ENCODE results near the gene EPS8L1.

EPS8L1 gene

DNA sequence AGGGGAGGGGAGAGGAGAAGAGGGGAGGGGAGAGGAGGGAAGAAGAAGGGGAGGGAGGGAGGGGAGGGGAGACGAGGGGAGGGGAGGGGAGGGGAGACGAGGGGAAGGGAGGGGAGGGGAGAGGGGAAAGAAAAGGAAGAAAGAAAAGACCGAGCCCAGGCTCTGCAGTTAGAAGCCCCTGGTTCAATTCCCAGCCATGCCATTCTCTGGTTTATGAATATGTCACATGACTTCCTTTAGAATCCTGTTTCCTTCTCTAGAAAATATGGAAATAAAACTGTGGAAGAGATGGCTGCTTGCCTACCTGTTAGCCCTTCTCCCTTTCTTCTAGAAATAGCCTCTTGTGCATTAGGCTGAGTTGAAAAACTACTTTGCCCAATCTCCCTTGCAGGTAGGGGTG lies 59.1 kb downstream of the EPS8L1 start:
- TF ChIP-seq, protein P1, sequence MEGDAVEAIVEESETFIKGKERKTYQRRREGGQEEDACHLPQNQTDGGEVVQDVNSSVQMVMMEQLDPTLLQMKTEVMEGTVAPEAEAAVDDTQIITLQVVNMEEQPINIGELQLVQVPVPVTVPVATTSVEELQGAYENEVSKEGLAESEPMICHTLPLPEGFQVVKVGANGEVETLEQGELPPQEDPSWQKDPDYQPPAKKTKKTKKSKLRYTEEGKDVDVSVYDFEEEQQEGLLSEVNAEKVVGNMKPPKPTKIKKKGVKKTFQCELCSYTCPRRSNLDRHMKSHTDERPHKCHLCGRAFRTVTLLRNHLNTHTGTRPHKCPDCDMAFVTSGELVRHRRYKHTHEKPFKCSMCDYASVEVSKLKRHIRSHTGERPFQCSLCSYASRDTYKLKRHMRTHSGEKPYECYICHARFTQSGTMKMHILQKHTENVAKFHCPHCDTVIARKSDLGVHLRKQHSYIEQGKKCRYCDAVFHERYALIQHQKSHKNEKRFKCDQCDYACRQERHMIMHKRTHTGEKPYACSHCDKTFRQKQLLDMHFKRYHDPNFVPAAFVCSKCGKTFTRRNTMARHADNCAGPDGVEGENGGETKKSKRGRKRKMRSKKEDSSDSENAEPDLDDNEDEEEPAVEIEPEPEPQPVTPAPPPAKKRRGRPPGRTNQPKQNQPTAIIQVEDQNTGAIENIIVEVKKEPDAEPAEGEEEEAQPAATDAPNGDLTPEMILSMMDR (IDR thresholded peaks at IDR 0.05; ENCODE audit: low read depth, low read length) = no peak
- in situ Hi-C loops (cut with HindIII; ENCODE audit: low sequenced_read_pairs) = no loop called here
- no peak for DNase-seq (ENCODE audit: low read depth, low spot score)
- no peak overlapping the region for H3K4me3 ChIP-seq (ENCODE audit: low read depth, low read length)

DNA sequence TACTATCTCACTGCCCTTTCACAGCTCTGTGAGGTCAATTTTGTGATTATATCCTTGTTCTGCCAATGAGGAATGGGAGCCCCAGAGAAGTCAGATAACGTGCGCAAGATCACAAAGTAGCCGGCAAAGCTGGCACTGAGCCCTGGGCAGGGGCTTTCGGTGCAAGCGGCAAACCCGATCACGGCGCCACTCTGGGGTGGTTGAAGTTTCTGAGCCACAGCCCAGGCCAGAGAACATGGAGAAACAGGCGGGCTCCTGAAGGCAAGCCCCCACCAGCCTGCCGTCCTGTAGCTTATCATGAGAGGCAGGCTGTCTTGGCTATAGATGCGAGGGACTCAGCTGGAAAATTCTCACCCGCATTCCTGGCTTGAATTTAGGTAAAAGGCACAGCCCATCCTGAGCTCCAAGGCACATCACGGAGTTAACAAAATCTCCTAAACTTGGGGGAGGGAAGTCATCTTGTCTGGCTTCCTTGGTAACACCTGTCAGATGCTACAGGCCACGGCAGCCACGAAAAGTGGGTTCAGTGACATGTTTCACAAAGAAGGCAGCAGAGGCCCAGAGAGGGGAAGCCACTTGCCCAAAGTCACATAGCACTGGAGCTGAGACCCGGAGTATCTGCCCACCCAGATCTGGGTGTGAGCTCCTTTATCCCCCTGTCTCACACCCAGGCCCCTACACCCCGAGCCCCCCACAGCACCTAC lies 60.9 kb downstream of the EPS8L1 start:
- H3K4me3 ChIP-seq (ENCODE audit: low read depth, low read length) = no peak overlapping the region
- DNase-seq (ENCODE audit: low read depth, low spot score) = no peak
- TF ChIP-seq, protein P1 (IDR thresholded peaks at IDR 0.05; ENCODE audit: low read depth, low read length) = no peak
- in situ Hi-C loops (cut with HindIII; ENCODE audit: low sequenced_read_pairs) = no loop called here
